NB4 (cell line): Measurements from ENCODE around the gene ALG3.

Source experiments
- DNase-seq: peaks from one replicate; pipeline ENCODE4 v3.0.0; 2010; ENCODE audit warnings: low read depth
- H3K4me3 ChIP-seq: one replicate; pipeline ENCODE4 v1.5.1; 2011; ENCODE audit warnings: mild to moderate bottlenecking, low read depth, low read length, moderate library complexity
- CTCF ChIP-seq: IDR thresholded peaks from one replicate; pipeline ENCODE4 v1.5.1; 2012; ENCODE audit warnings: low read depth, low read length
- MAX ChIP-seq: IDR thresholded peaks from 2 replicates; pipeline ENCODE4 v1.6.1; 2011; ENCODE audit warnings: low read depth, low read length
- MYC ChIP-seq: IDR thresholded peaks from 2 replicates; pipeline ENCODE4 v1.6.1; 2011; ENCODE audit warnings: low read depth, low read length
- POLR2A ChIP-seq: IDR thresholded peaks from 2 replicates; pipeline ENCODE4 v1.6.1; 2011; ENCODE audit warnings: mild to moderate bottlenecking; ENCODE audit not compliant: insufficient read length; ENCODE audit errors: extremely low read depth

The ALG3 gene

GRCh38 chr3:184200825-184201224 lies 47.9 kb downstream of the ALG3 start:
- no peak overlapping the region for H3K4me3 ChIP-seq
- TF ChIP-seq MAX (no peak), CTCF (no peak), MYC (no peak), POLR2A (no peak)
- no peak for DNase-seq

- DNase-seq, result no peak
- H3K4me3 ChIP-seq, result no peak overlapping the region
- TF ChIP-seq POLR2A (no peak), CTCF (no peak), MYC (no peak), MAX (no peak)
Observed at GRCh38 chr3:184198509-184198908, 50.3 kb downstream of the ALG3 start.

GRCh38 chr3:184196536-184196935 lies 52.2 kb downstream of the ALG3 start:
- no peak overlapping the region for H3K4me3 ChIP-seq
- DNase-seq, result no peak
- TF ChIP-seq POLR2A, result no peak
- no peak for TF ChIP-seq MYC
- TF ChIP-seq MAX, result no peak
- TF ChIP-seq CTCF, result no peak

- DNase-seq, result no peak
- TF ChIP-seq POLR2A, result no peak
- TF ChIP-seq CTCF, result no peak
- TF ChIP-seq MYC, result no peak
- TF ChIP-seq MAX, result no peak
- no peak overlapping the region for H3K4me3 ChIP-seq
Observed at GRCh38 chr3:184193991-184194539, 54.7 kb downstream of the ALG3 start.

- no peak for DNase-seq
- no peak overlapping the region for H3K4me3 ChIP-seq
- TF ChIP-seq POLR2A, result no peak
- TF ChIP-seq CTCF, result no peak
- TF ChIP-seq MYC, result no peak
- TF ChIP-seq MAX, result no peak
Observed at GRCh38 chr3:184192889-184193288, 55.9 kb downstream of the ALG3 start.
